A673 (cell line): Measurements from ENCODE around the gene ZIC4. TPM values are rescaled to one million over a fixed set of nuclear protein-coding genes. Genes with fewer than 3 reads are reported as not detected.

Source experiments
- BruUV-seq: library from RNA; stranded (reverse); fragments of 400-500 nt; replicated peaks from 2 replicates; lab custom pipeline; 2021; lab: Mats Ljungman, UMichigan
- CTCF ChIA-PET: fragments of 300-600 bp; sonication (Branson Sonifier 250); formaldehyde crosslinking; loops from one replicate; lab custom pipeline; 2022; ENCODE audit warnings: antibody characterized with exemption; lab: Charles Lee
- POLR2A ChIA-PET: fragments of 300-600 bp; sonication (Branson Sonifier 250); formaldehyde crosslinking; loops from one replicate; lab custom pipeline; 2022; ENCODE audit warnings: antibody characterized with exemption; ENCODE audit not compliant: low non-redundant PET; lab: Charles Lee
- DNase-seq: peaks from one replicate; pipeline ENCODE4 v3.0.0-alpha.2; 2015; ENCODE audit warnings: low spot score
- H3K27ac ChIP-seq: fragments of 200-600 bp; sonication (generic); 2 replicates; pipeline ENCODE4 v1.5.1; 2016; ENCODE audit warnings: mixed run types, low read depth, mild to moderate bottlenecking, mixed read lengths, antibody characterized with exemption, low read length; ENCODE audit not compliant: poor library complexity, severe bottlenecking
- H3K27me3 ChIP-seq: fragments of 200-600 bp; sonication (generic); replicated peaks from 2 replicates; pipeline ENCODE4 v1.6.1; 2017; ENCODE audit warnings: mixed run types, low read depth, mild to moderate bottlenecking, mixed read lengths, antibody characterized with exemption, low read length; ENCODE audit not compliant: insufficient read depth, poor library complexity
- H3K36me3 ChIP-seq: fragments of 200-600 bp; sonication (generic); 2 replicates; pipeline ENCODE4 v1.6.1; 2016; ENCODE audit warnings: mixed run types, mild to moderate bottlenecking, mixed read lengths, antibody characterized with exemption, low read length; ENCODE audit not compliant: insufficient read depth, poor library complexity, severe bottlenecking
- H3K4me1 ChIP-seq: fragments of 200-600 bp; sonication (generic); 2 replicates; pipeline ENCODE4 v1.6.1; 2017; ENCODE audit warnings: mixed run types, mild to moderate bottlenecking, mixed read lengths, antibody characterized with exemption, low read length; ENCODE audit not compliant: insufficient read depth, poor library complexity, severe bottlenecking
- H3K4me3 ChIP-seq: fragments of 200-600 bp; sonication (generic); 2 replicates; pipeline ENCODE4 v1.5.1; 2016; ENCODE audit warnings: low read depth, mixed run types, mild to moderate bottlenecking, mixed read lengths, low read length; ENCODE audit not compliant: poor library complexity, severe bottlenecking
- H3K9me3 ChIP-seq: fragments of 200-600 bp; sonication (generic); 2 replicates; pipeline ENCODE4 v1.6.1; 2016; ENCODE audit warnings: mixed run types, low read depth, mild to moderate bottlenecking, mixed read lengths, antibody characterized with exemption, low read length; ENCODE audit not compliant: poor library complexity, severe bottlenecking
- EZH2 ChIP-seq: fragments of 200-600 bp; sonication (generic); IDR thresholded peaks from 2 replicates; pipeline ENCODE4 v1.6.1; 2017; ENCODE audit warnings: borderline replicate concordance, low read depth, mild to moderate bottlenecking, mixed read lengths, antibody characterized with exemption, low read length; ENCODE audit not compliant: poor library complexity, severe bottlenecking
- intact Hi-C: fragments of 100-400 bp; cut with micrococcal nuclease; formaldehyde crosslinking; loops from one replicate; pipeline ENCODE4 v1.10.0; 2022; ENCODE audit not compliant: unreplicated experiment
- total RNA-seq: library from RNA; stranded (reverse); gene quantifications from 2 replicates; pipeline ENCODE4 v1.2.3, GENCODE V29; 2021
- TF ChIP-seq, protein P1 (sequence below): fragments of 300-800, 200-600 bp; sonication (generic); conservative IDR thresholded peaks from 2 replicates; pipeline ENCODE4 v1.5.1; 2017; ENCODE audit warnings: low read depth, mild to moderate bottlenecking, antibody characterized with exemption, low read length, moderate library complexity, mixed read lengths

Gene ZIC4
- total RNA-seq, 1 experiment from 2014 or later, result 0.47 TPM

DNA sequence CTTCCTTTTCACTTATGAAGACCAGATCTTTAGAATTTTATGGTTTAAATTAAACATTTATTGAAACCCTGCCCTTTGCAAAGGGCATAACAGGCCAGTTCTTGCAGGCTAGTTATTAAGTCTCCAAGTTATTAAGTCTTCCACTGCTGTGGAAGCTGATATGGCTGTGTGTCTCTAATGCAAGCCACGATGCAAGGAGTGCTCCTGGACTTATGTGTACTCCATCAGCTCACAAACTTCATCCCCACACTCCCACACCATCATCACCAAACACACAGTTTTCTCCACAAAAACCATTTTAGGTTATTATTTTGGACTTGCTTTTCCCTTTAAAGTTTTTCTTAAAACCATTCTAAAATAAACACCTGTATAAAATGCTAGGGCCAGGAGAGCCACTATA lies 62.4 kb downstream of the ZIC4 start:
- no peak for TF ChIP-seq EZH2
- TF ChIP-seq, protein P1, sequence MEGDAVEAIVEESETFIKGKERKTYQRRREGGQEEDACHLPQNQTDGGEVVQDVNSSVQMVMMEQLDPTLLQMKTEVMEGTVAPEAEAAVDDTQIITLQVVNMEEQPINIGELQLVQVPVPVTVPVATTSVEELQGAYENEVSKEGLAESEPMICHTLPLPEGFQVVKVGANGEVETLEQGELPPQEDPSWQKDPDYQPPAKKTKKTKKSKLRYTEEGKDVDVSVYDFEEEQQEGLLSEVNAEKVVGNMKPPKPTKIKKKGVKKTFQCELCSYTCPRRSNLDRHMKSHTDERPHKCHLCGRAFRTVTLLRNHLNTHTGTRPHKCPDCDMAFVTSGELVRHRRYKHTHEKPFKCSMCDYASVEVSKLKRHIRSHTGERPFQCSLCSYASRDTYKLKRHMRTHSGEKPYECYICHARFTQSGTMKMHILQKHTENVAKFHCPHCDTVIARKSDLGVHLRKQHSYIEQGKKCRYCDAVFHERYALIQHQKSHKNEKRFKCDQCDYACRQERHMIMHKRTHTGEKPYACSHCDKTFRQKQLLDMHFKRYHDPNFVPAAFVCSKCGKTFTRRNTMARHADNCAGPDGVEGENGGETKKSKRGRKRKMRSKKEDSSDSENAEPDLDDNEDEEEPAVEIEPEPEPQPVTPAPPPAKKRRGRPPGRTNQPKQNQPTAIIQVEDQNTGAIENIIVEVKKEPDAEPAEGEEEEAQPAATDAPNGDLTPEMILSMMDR, result no peak
- H3K9me3 ChIP-seq, result no peaks in the 10 kb centered on the region
- intact Hi-C loops, result no loop called here
- no peaks in the 10 kb centered on the region for H3K36me3 ChIP-seq
- BruUV-seq, result no TSS peak
- H3K27me3 ChIP-seq, result peaks cover 46% of the 10 kb centered on the region
- no peak for DNase-seq
- POLR2A ChIA-PET, result no interaction called here
- H3K4me3 ChIP-seq, result no peak overlapping the region
- H3K27ac ChIP-seq, result no peak overlapping the region
- H3K4me1 ChIP-seq, result no peaks in the 10 kb centered on the region
- CTCF ChIA-PET, result no interaction called here

GRCh38 chr3:147341727-147342126 lies 64.6 kb downstream of the ZIC4 start:
- Histone ChIP-seq H3K4me1 (no peaks in the 10 kb centered on the region), H3K9me3 (no peaks in the 10 kb centered on the region), H3K27ac (no peak overlapping the region), H3K27me3 (peaks cover 51% of the 10 kb centered on the region), H3K4me3 (no peak overlapping the region), H3K36me3 (no peaks in the 10 kb centered on the region)
- TF ChIP-seq, protein P1, result no peak
- TF ChIP-seq EZH2, result no peak
- no peak for DNase-seq
- CTCF ChIA-PET, result no interaction called here
- BruUV-seq, result no TSS peak
- POLR2A ChIA-PET, result no interaction called here
- intact Hi-C loops, result no loop called here

DNA sequence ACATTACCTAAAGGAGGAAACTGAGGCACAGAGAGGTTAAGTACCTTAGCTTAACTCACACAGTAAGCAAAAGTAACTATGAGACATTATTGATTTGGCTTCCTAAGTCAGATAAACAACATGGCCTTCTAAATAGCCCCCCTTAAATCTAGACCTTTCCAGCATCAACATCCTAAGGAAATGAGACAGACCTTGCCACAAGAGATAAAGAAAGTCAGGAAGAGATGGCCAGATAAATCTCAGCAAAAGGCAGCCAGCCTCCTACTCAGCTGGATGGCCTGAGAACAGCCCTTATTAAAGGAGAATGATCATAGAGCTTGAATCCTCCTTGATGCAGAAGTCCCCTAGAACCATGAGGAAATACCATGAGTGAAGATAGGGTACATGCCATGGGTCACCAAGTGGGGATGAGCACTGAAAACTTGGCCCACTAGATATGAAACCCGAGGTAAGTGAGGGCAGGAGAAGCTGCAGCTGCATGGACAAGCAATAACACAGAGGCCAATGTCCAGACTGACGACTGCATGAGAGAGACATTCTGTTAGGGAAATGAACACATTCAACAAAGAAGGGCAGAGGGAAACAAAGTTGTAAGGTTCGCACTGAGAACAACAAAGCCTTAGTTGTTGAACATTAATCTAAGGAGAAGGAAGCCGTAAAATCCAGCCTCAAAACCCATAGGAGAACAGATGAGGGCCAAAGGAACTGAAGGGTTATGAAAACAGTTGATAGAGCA lies 69.6 kb downstream of the ZIC4 start:
- H3K4me1 ChIP-seq, result no peaks in the 10 kb centered on the region
- no peak for DNase-seq
- intact Hi-C loops, result no loop called here
- no peak overlapping the region for H3K4me3 ChIP-seq
- H3K36me3 ChIP-seq, result no peaks in the 10 kb centered on the region
- TF ChIP-seq, protein P1, result no peak
- TF ChIP-seq EZH2, result no peak
- H3K27me3 ChIP-seq, result peaks cover 35% of the 10 kb centered on the region
- ChIA-PET POLR2A (no interaction called here), CTCF (no interaction called here)
- no peak overlapping the region for H3K27ac ChIP-seq
- H3K9me3 ChIP-seq, result no peaks in the 10 kb centered on the region
- BruUV-seq, result no TSS peak

Other genes starting within 250 kb of the ZIC4 start
- gene ZIC1, start 2.8 kb upstream of the ZIC4 start, total RNA-seq, result 1.4 and 4.2 TPM in 2 replicates